ENCODE measurements around the gene DNAH14. TPM values are rescaled to one million over a fixed set of nuclear protein-coding genes. Genes with fewer than 3 reads are reported as not detected.

The DNAH14 gene
- total and polyA plus RNA-seq, 2 experiments from 2014 or later, result 55.3 to 80.2 TPM

- no peak for TF ChIP-seq ZNF462 (CRISPR knock-in tag; IDR thresholded peaks at IDR 0.05)
- TF ChIP-seq ZNF331 (CRISPR knock-in tag; IDR thresholded peaks at IDR 0.05; ENCODE audit: low read depth), result no peak
- TF ChIP-seq REST (IDR thresholded peaks at IDR 0.05; ENCODE audit: unreplicated experiment), result no peak
- TF ChIP-seq CREB1 (CRISPR knock-in tag; IDR thresholded peaks at IDR 0.05; ENCODE audit: low read depth), result no peak
- no peak for TF ChIP-seq CTCF (conservative IDR thresholded peaks at IDR 0.05; ENCODE audit: low read depth in 2 of 2)
- no peak for TF ChIP-seq JUNB (IDR thresholded peaks at IDR 0.05; ENCODE audit: unreplicated experiment)
These were observed 478.3 kb downstream of the DNAH14 start (continued) for GRCh38 chr1:225407755-225408154.

Measured in GM23338 (cell line).